GM12874 (cell line): ENCODE data around the gene AP3S2.

ENCODE experiments used
- TF ChIP-seq, protein P1 (sequence below): IDR thresholded peaks from 2 replicates; pipeline ENCODE4 v1.5.1; 2011; ENCODE audit warnings: low read depth, mild to moderate bottlenecking, control low read depth, low read length, moderate library complexity; ENCODE audit not compliant: insufficient read depth

The AP3S2 gene

DNA sequence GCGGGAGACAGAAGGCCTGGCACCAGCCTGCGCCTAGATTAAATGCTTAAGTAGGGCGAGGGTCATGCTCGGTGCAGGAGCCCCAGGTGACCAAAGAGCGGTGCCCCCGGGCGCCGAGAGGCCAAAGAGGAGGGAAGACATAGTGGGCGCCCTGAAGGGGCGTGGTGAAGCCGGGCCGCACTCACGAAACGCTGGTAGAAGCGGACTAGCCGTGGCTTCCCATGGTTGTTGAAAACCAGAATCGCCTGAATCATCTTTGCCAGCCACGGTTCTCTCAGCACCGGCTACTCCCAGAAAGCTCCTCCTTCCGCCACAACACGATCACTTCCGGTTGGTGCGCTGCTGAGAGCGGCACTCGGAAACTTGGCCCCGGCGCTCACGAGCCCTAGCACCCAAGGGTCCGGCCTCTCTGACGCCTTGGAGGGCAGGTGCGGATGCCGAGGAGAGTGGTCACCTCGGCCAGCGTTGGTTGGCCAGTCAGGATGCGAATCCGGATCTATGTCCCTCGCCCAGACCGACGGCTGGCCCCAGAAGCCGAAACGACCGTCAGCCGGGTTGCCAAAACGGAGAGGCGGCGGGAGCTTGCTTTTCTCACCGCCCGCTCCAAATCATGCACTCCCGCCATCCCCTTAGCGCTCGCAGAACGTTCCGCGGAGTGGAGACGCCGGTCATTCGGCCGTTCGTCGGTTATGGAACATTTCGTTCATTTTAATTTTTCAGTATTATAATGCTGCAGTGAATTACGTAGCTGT, at the start of gene AP3S2:
AP3S2 (minus strand) TSS at position 299 of the 752 bp plus-strand sequence; CDS start at position 254, 45 bp downstream.
- TF ChIP-seq, protein P1, sequence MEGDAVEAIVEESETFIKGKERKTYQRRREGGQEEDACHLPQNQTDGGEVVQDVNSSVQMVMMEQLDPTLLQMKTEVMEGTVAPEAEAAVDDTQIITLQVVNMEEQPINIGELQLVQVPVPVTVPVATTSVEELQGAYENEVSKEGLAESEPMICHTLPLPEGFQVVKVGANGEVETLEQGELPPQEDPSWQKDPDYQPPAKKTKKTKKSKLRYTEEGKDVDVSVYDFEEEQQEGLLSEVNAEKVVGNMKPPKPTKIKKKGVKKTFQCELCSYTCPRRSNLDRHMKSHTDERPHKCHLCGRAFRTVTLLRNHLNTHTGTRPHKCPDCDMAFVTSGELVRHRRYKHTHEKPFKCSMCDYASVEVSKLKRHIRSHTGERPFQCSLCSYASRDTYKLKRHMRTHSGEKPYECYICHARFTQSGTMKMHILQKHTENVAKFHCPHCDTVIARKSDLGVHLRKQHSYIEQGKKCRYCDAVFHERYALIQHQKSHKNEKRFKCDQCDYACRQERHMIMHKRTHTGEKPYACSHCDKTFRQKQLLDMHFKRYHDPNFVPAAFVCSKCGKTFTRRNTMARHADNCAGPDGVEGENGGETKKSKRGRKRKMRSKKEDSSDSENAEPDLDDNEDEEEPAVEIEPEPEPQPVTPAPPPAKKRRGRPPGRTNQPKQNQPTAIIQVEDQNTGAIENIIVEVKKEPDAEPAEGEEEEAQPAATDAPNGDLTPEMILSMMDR = 0 out of 2 replicates have a peak, but pooled peaks have one; percentile 1

DNA sequence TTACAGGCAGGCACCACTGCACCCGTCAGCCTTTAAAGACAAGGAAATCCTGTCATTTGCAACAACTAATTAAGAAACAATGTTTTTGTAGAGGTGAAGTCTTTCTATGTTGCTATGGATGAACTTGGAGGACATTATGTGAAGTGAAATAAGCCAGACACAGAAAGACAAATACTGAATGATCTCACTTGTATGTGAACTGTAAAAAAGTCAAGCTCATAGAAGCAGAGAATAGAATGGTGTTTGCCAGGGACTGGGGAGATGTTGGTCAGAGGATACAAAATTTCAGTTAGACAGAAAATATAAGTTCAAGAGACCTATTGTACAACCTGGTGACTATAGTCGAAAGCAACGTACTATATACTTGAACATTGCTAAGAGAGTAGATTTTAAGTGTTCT, 46.1 kb upstream of the AP3S2 start:
- TF ChIP-seq, protein P1 = no peak

DNA sequence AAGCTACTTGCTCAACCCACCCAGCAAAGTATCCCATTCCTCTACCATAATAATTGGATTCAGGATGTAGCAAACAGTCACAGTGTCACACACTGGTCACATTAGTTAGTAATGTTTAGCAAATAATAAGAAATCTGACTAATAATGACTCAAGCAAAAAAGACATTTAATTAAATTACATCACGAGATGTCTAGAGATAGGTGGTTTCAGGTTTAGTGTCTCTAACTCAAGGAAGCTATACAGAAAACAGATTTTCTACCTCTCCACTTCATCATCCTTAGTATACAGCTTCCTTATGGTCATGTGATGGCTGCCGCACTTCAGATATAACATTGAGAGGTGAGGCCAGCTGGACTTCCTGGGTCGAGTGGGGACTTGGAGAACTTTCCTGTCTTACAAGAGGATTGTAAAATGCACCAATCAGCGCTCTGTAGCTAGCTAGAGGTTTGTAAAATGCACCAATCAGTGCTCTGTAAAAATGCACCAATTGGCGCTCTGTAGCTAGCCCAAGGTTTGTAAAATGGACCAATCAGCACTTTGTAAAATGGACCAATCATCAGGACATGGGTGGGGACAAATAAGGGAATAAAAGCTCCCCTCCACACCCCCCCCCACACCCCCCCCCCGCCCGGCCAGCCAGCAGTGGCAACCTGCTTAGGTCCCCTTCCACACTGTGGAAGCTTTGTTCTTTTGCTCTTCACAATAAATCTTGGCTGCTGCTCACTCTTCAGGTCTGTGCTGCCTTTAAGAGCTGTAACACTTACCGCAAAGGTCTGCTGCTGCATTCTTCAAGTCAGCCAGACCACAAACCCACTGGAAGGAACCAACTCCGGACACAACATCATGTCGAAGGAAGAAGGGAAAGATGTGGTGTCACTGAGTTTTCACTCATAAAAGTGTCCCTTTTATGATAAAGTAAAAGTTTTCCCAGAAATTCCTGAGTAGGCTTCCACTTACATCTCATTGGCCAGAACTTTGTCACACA, 43.9 kb upstream of the AP3S2 start:
- TF ChIP-seq, protein P1 = no peak

DNA sequence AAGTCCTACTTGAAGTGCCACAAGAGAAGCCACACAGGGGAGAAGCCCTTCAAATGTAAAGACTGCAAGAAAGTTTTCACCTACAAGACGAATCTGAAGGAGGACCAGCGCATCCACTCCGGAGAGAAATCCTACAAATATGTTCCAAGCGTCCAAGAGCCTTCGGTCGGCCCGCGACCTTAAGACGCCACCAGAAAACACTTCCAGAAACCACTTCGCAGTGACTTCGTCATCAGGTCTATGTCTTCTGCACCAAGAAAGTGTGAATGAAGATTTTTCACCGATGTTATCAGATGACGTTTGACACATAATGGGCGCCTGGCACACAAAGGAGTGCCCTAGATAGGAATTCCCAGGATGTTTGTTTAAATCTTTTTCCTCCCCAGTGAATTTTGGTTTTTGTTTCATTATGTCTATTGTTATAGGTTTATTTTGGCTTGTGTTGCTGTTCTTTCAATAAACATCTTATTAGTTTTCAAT, 43.0 kb upstream of the AP3S2 start:
- TF ChIP-seq, protein P1 = no peak

DNA sequence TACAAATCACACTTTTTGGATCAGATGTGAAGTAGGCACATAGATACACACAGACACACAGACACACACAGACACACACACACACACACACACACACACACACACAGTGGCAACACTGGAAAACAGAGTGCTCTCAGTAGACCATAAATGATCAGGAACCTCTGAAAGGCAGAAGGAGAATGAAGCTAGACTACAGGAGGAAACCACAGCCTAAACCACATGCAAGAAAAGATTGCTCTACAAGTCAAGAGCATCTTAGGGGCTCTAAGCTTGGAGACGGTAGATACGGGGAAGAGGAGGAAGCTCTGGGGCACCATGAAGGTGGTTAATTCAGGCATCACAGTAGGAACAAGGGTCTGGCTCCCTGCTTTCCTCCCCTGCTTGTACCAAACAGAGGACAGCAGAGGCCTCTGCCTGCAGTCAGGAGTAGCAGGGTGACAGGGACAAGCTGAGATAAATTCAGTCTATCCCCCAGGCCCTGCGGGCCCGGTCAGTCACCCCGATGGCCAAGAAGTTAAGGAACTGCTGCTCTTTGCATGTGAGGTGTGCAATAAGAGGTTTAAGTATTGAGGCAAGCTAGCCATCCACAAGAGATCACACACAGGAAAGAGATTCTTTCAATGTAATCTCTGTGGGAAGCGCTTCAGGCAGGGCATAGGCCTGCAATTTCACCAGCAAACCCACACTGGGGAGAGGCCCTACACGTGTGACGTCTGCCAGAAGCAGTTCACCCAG, 42.4 kb upstream of the AP3S2 start:
- TF ChIP-seq, protein P1 = no peak

DNA sequence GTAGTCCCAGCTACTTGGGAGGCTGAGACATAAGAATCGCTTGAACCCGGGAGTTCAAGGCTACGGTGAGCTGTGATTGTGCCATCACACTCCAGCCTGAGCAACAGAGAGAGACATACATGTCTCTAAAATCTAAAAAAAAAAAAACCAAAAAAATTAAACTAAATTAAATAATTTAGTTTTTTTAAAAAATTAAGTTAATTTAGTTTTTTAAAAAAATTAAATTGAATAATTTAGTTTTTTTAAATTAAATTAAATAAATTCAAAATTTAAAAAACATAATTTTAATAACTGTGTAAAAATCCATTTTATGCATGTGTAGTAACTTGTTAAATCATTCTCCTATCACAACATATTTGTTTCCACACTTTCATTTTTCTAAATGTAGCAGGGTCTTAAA, 39.1 kb upstream of the AP3S2 start:
- TF ChIP-seq, protein P1 = no peak
